Endothelial cell of umbilical vein (primary cell): Measurements from ENCODE around the gene HUNK.

Experiments
- CTCF ChIP-seq, 2 donors: IDR thresholded peaks; 1 replicate in 1 of 2; 2 replicates in 1 of 2; pipeline ENCODE4 v1.5.1; 2011; ENCODE audit warnings: low read length in 2 of 2, mild to moderate bottlenecking in 2 of 2, moderate library complexity in 2 of 2, control low read depth in 1 of 2, inconsistent platforms in 1 of 2, low read depth in 1 of 2; ENCODE audit not compliant: insufficient read depth in 1 of 2; ENCODE audit errors: extremely low read depth in 1 of 2
- EZH2 ChIP-seq: IDR thresholded peaks from 2 replicates; pipeline ENCODE4 v1.6.1; 2012; ENCODE audit warnings: borderline replicate concordance, low read depth, mild to moderate bottlenecking, moderate library complexity, low read length, inconsistent platforms; ENCODE audit not compliant: severe bottlenecking
- FOS ChIP-seq: IDR thresholded peaks from 2 replicates; pipeline ENCODE4 v1.6.1; 2011; ENCODE audit warnings: mild to moderate bottlenecking, low read length, moderate library complexity, borderline replicate concordance; ENCODE audit not compliant: insufficient read depth
- GATA2 ChIP-seq: IDR thresholded peaks from 2 replicates; pipeline ENCODE4 v1.7.0; 2011; ENCODE audit warnings: low read depth, mild to moderate bottlenecking, moderate library complexity, mixed read lengths, low read length; ENCODE audit not compliant: insufficient read length, insufficient read depth
- JUN ChIP-seq: IDR thresholded peaks from 2 replicates; pipeline ENCODE4 v1.6.1; 2011; ENCODE audit warnings: borderline replicate concordance, low read depth; ENCODE audit not compliant: insufficient read length, insufficient read depth
- MAX ChIP-seq: IDR thresholded peaks from 2 replicates; pipeline ENCODE4 v1.6.1; 2011; ENCODE audit not compliant: insufficient read depth, insufficient read length
- MYC ChIP-seq: IDR thresholded peaks from one replicate; pipeline ENCODE4 v1.6.1; 2011; ENCODE audit warnings: mild to moderate bottlenecking, low read depth, low read length
- POLR2A ChIP-seq: IDR thresholded peaks from 2 replicates; pipeline ENCODE4 v1.6.1; 2012; ENCODE audit warnings: low read depth, mild to moderate bottlenecking, control low read depth, low read length
- POLR2AphosphoS5 ChIP-seq: IDR thresholded peaks from 2 replicates; pipeline ENCODE4 v1.6.1; 2012; ENCODE audit warnings: low read depth, mild to moderate bottlenecking, control low read depth, low read length, moderate library complexity; ENCODE audit not compliant: insufficient read depth

GRCh38 chr21:32048353-32048752, 175.5 kb downstream of the HUNK start:
- TF ChIP-seq CTCF (IDR thresholded peaks at IDR 0.05; ENCODE audit: extremely low read depth in 1 of 2, insufficient read depth in 1 of 2, low read depth in 1 of 2, low read length in 2 of 2) (no peak), EZH2 (no peak), POLR2A (no peak), POLR2AphosphoS5 (no peak), FOS (no peak), MYC (no peak), GATA2 (no peak), JUN (no peak), MAX (no peak)
